ENCODE data around the gene S100A12. TPM values are rescaled to one million over a fixed set of nuclear protein-coding genes. Genes with fewer than 3 reads are reported as not detected.

Gene S100A12
- polyA plus RNA-seq, 1 donor: 2.7 TPM

GRCh38 chr1:153336650-153337049 lies 38.8 kb downstream of the S100A12 start:
- DNase-seq (ENCODE audit: low read depth): no peak

- no peak for DNase-seq (ENCODE audit: low read depth)
Measured at GRCh38 chr1:153333902-153334301, 41.5 kb downstream of the S100A12 start.

- no peak for DNase-seq (ENCODE audit: low read depth)
Measured at GRCh38 chr1:153324912-153325311, 50.5 kb downstream of the S100A12 start.

Other genes with a start within 250 kb of the S100A12 start
- gene SPRR2G, start 224.7 kb downstream of the S100A12 start, polyA plus RNA-seq (ENCODE audit: insufficient read length): not detected
- gene LELP1, start 172.2 kb downstream of the S100A12 start, polyA plus RNA-seq (ENCODE audit: insufficient read length): not detected
- gene PRR9, start 158.0 kb downstream of the S100A12 start, polyA plus RNA-seq (ENCODE audit: insufficient read length): not detected
- not detected for gene LORICRIN, start 115.9 kb downstream of the S100A12 start, polyA plus RNA-seq (ENCODE audit: insufficient read length)
- gene PGLYRP3, start 62.7 kb downstream of the S100A12 start, polyA plus RNA-seq (ENCODE audit: insufficient read length): not detected
- gene PGLYRP4, start 26.8 kb downstream of the S100A12 start, polyA plus RNA-seq (ENCODE audit: insufficient read length): not detected
- 21.2 TPM for gene S100A9, start 17.8 kb downstream of the S100A12 start, polyA plus RNA-seq (ENCODE audit: insufficient read length)
- gene S100A8, start 15.5 kb upstream of the S100A12 start, polyA plus RNA-seq (ENCODE audit: insufficient read length): 16.1 TPM
- not detected for gene S100A7A, start 40.9 kb upstream of the S100A12 start, polyA plus RNA-seq (ENCODE audit: insufficient read length)
- not detected for gene S100A7, start 85.0 kb upstream of the S100A12 start, polyA plus RNA-seq (ENCODE audit: insufficient read length)
- gene S100A6, start 160.4 kb upstream of the S100A12 start, polyA plus RNA-seq (ENCODE audit: insufficient read length): 191 TPM
- 0.27 TPM for gene S100A5, start 165.3 kb upstream of the S100A12 start, polyA plus RNA-seq (ENCODE audit: insufficient read length)
- 188 TPM for gene S100A4, start 170.2 kb upstream of the S100A12 start, polyA plus RNA-seq (ENCODE audit: insufficient read length)
- 0.77 TPM for gene S100A3, start 173.6 kb upstream of the S100A12 start, polyA plus RNA-seq (ENCODE audit: insufficient read length)
- 2.0 TPM for gene S100A2, start 190.2 kb upstream of the S100A12 start, polyA plus RNA-seq (ENCODE audit: insufficient read length)
- gene S100A16, start 237.5 kb upstream of the S100A12 start, polyA plus RNA-seq (ENCODE audit: insufficient read length): 43.0 TPM
- 0.18 TPM for gene S100A14, start 240.7 kb upstream of the S100A12 start, polyA plus RNA-seq (ENCODE audit: insufficient read length)